Uterus (tissue), 2 donors: Measurements from ENCODE around the gene PSEN1.

Experiments used
- POLR2A ChIP-seq, 2 donors: fragments of 450-650 bp; IDR thresholded peaks; one replicate each; pipeline ENCODE4 v1.6.1; 2016; ENCODE audit warnings: antibody characterized with exemption in 2 of 2, mild to moderate bottlenecking in 1 of 2, moderate library complexity in 1 of 2
- TF ChIP-seq, protein P1 (sequence below), 4 experiments: fragments of 200-600 bp in 2 of 4; fragments of 450-650 bp in 2 of 4; sonication (generic) in 2 of 4; IDR thresholded peaks; one replicate each; pipeline ENCODE4 v1.5.1; 2016 to 2019; ENCODE audit warnings: antibody characterized with exemption in 4 of 4, mild to moderate bottlenecking in 2 of 4, moderate library complexity in 1 of 4

DNA sequence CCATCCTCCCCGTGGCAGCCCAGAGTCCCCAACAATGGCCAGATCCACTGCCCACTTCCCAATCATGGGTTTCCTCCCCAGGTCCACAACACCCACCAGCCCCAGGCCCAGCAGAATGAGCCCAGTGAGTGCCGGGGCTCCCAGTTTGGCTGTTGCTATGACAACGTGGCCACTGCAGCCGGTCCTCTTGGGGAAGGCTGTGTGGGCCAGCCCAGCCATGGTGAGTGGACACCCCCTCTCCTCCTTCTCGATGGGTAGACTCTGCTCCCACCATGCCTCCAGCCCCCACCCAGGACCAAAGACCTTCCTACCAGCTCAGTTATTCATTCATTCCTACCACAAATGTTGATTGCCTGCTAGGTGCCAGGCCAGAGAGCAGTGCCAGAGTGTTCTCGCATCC is 124.8 kb downstream of the PSEN1 start:
- TF ChIP-seq, protein P1, sequence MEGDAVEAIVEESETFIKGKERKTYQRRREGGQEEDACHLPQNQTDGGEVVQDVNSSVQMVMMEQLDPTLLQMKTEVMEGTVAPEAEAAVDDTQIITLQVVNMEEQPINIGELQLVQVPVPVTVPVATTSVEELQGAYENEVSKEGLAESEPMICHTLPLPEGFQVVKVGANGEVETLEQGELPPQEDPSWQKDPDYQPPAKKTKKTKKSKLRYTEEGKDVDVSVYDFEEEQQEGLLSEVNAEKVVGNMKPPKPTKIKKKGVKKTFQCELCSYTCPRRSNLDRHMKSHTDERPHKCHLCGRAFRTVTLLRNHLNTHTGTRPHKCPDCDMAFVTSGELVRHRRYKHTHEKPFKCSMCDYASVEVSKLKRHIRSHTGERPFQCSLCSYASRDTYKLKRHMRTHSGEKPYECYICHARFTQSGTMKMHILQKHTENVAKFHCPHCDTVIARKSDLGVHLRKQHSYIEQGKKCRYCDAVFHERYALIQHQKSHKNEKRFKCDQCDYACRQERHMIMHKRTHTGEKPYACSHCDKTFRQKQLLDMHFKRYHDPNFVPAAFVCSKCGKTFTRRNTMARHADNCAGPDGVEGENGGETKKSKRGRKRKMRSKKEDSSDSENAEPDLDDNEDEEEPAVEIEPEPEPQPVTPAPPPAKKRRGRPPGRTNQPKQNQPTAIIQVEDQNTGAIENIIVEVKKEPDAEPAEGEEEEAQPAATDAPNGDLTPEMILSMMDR (IDR thresholded peaks at IDR 0.05) = no peak
- no peak for TF ChIP-seq POLR2A (IDR thresholded peaks at IDR 0.05)
